ENCODE results near the gene ST8SIA2. TPM values are rescaled to one million over a fixed set of nuclear protein-coding genes. Genes with fewer than 3 reads are reported as not detected.

Gene ST8SIA2
- total RNA-seq, 5 donors from 2014 or later (not counting 1 experiment from before 2014, with no cell fraction given): not detected

DNA sequence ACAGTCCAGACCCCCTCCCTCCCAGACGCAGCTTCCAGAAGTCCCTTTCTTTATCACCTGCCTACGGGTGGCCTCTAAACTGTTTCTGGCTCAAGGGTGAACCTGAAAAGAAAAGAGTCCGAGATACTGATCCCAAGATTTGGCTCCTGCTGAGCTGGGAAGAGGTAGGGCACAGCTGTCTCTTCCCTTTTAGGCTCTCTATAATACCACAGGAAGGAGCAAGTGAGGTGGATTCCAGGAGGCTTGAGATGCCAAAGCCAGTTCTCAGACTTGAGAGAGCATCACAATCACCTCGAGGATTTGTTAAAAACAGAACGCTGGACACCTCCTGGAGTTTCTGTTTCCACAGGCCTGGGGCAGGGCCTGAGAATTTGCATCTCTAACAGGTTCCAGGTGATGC lies 12.3 kb downstream of the ST8SIA2 start:
- Mint-ChIP-seq H3K4me1 (no peaks in the 10 kb centered on the region), H3K4me3 (no peak overlapping the region), H3K9me3 (no peaks in the 10 kb centered on the region), H3K36me3 (no peaks in the 10 kb centered on the region), H3K27ac (no peak overlapping the region), H3K27me3 (peaks cover 20 to 30% of the 10 kb centered on the region in 2 donors)
- no peak for DNase-seq
- ChIA-PET CTCF (no interaction called here), POLR2A (no interaction called here)
- Histone ChIP-seq H3K9me3 (no peaks in the 10 kb centered on the region), H3K36me3 (ENCODE audit: control insufficient read depth in 2 of 2, extremely low read depth in 1 of 2, insufficient read depth in 1 of 2, low read length in 1 of 2) (no peaks in the 10 kb centered on the region), H3K4me1 (ENCODE audit: control insufficient read depth in 1 of 2, extremely low read depth in 1 of 2, insufficient read depth in 2 of 2, low read length in 2 of 2) (no peaks in the 10 kb centered on the region), H3K27me3 (replicated peaks in 1 of 2; ENCODE audit: control insufficient read depth in 2 of 2, extremely low read depth in 1 of 2, insufficient read depth in 2 of 2, low read length in 1 of 2) (peaks cover 0 to 11% of the 10 kb centered on the region in 2 experiments), H3K27ac (ENCODE audit: low read length) (no peak overlapping the region), H3K4me3 (ENCODE audit: control insufficient read depth in 1 of 2, extremely low read depth in 1 of 2, low read length in 1 of 2) (no peak overlapping the region)
- ATAC-seq (replicated peaks in 1 of 4): no peak
- 77% methylated on average over 2 of the region's 5 CpGs for WGBS (ENCODE audit: insufficient coverage)

DNA sequence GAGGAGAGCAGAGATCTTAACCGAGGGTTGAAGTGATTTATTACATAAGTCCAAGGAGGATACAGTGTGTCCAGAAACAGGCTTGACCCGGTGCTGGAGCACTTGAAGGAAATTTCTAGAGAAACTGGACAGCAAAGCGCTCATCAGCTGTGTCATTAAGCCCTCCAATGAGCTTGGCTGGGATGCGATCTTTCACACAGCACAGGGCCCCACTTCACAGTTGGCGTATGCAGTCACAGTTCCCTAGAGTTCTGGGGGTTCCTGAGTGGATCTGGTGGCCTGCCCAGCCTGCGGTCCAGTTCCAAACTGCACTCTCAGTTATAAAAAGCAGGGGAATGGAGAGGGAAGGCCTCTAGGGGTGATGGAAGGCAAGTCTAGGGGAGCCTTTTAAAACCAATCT lies 13.6 kb downstream of the ST8SIA2 start:
- Histone ChIP-seq H3K9me3 (no peaks in the 10 kb centered on the region), H3K36me3 (ENCODE audit: control insufficient read depth in 2 of 2, extremely low read depth in 1 of 2, insufficient read depth in 1 of 2, low read length in 1 of 2) (no peaks in the 10 kb centered on the region), H3K27ac (ENCODE audit: low read length) (no peak overlapping the region), H3K4me3 (ENCODE audit: control insufficient read depth in 1 of 2, extremely low read depth in 1 of 2, low read length in 1 of 2) (no peak overlapping the region), H3K27me3 (replicated peaks in 1 of 2; ENCODE audit: control insufficient read depth in 2 of 2, extremely low read depth in 1 of 2, insufficient read depth in 2 of 2, low read length in 1 of 2) (peaks cover 0 to 6% of the 10 kb centered on the region in 2 experiments), H3K4me1 (ENCODE audit: control insufficient read depth in 1 of 2, extremely low read depth in 1 of 2, insufficient read depth in 2 of 2, low read length in 2 of 2) (no peaks in the 10 kb centered on the region)
- Mint-ChIP-seq H3K9me3 (no peaks in the 10 kb centered on the region), H3K4me1 (no peaks in the 10 kb centered on the region), H3K4me3 (no peak overlapping the region), H3K27ac (no peak overlapping the region), H3K36me3 (no peaks in the 10 kb centered on the region), H3K27me3 (peaks cover 29 to 31% of the 10 kb centered on the region in 2 donors)
- POLR2A ChIA-PET: no interaction called here
- CTCF ChIA-PET: no interaction called here
- ATAC-seq (replicated peaks in 1 of 4): no peak
- WGBS (ENCODE audit: insufficient coverage): 87% methylated on average over 4 of the region's 6 CpGs
- no peak for DNase-seq

DNA sequence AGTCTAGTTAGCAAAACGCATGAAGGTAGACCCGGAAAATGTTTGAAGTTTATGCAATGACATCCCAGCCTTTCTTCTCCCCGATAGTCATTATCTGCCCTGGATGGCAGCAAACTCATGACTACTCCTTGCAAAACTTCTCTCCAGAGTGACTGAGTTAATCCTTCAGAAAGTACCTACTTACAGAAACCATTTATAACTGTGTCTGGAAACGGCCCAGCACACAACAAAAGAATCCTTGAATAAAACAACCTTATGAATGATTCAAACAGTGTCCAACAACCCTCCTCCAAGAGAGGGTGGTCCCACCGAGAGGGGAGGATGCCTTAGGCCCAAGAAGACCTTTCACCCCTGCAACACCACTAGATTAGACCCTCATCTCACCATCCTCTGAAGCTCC lies 14.2 kb downstream of the ST8SIA2 start:
- CTCF ChIA-PET: interaction anchor here in 1 of 2 donors (0.6 kb wide), 1 partner anchor 12 kb away, joined by 4 read pairs; no protein-coding TSS in a partner anchor
- H3K27me3 Mint-ChIP-seq: peaks cover 24 to 26% of the 10 kb centered on the region in 2 donors

DNA sequence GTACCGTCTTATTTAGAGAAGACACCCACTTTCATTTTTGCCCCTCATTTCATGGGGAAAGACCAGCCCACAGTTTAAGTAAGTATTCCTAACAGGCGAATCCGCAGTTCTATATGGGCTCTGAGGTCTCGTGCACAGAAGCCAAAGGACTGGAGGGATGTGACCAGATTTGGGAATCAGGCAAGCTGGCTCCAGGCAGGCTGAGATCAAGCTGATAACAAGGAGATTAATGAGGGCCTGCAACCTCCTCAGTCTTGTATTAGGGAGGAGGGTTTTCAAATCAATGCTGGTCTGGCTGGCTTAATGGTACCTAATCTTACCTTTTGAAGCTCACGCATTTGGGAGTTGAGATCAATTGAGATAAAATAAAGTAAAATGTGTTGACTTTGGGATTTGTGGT lies 15.3 kb downstream of the ST8SIA2 start:
- POLR2A ChIA-PET: no interaction called here
- CTCF ChIA-PET: no interaction called here
- Histone ChIP-seq H3K27ac (ENCODE audit: low read length) (no peak overlapping the region), H3K9me3 (no peaks in the 10 kb centered on the region), H3K4me3 (ENCODE audit: control insufficient read depth in 1 of 2, extremely low read depth in 1 of 2, low read length in 1 of 2) (no peak overlapping the region), H3K27me3 (replicated peaks in 1 of 2; ENCODE audit: control insufficient read depth in 2 of 2, extremely low read depth in 1 of 2, insufficient read depth in 2 of 2, low read length in 1 of 2) (peaks cover 0 to 5% of the 10 kb centered on the region in 2 experiments), H3K4me1 (ENCODE audit: control insufficient read depth in 1 of 2, extremely low read depth in 1 of 2, insufficient read depth in 2 of 2, low read length in 2 of 2) (no peaks in the 10 kb centered on the region), H3K36me3 (ENCODE audit: control insufficient read depth in 2 of 2, extremely low read depth in 1 of 2, insufficient read depth in 1 of 2, low read length in 1 of 2) (no peaks in the 10 kb centered on the region)
- no peaks in the 10 kb centered on the region for H3K9me3 Mint-ChIP-seq
- ATAC-seq (replicated peaks in 1 of 4) (no peak), DNase-seq (no peak)
- no peaks in the 10 kb centered on the region for H3K36me3 Mint-ChIP-seq
- H3K27ac Mint-ChIP-seq: no peak overlapping the region
- peaks cover 19 to 24% of the 10 kb centered on the region in 2 donors for H3K27me3 Mint-ChIP-seq
- H3K4me1 Mint-ChIP-seq: no peaks in the 10 kb centered on the region
- 79% methylated on average over 4 of the region's 5 CpGs for WGBS (ENCODE audit: insufficient coverage)
- no peak overlapping the region for H3K4me3 Mint-ChIP-seq

More for the DNA sequence above, 14.2 kb downstream of the ST8SIA2 start:
- Mint-ChIP-seq H3K4me3 (no peak overlapping the region), H3K4me1 (no peaks in the 10 kb centered on the region), H3K27ac (no peak overlapping the region), H3K9me3 (no peaks in the 10 kb centered on the region), H3K36me3 (no peaks in the 10 kb centered on the region)
- Histone ChIP-seq H3K36me3 (ENCODE audit: control insufficient read depth in 2 of 2, extremely low read depth in 1 of 2, insufficient read depth in 1 of 2, low read length in 1 of 2) (no peaks in the 10 kb centered on the region), H3K27ac (ENCODE audit: low read length) (no peak overlapping the region), H3K4me1 (ENCODE audit: control insufficient read depth in 1 of 2, extremely low read depth in 1 of 2, insufficient read depth in 2 of 2, low read length in 2 of 2) (no peaks in the 10 kb centered on the region), H3K9me3 (no peaks in the 10 kb centered on the region), H3K4me3 (ENCODE audit: control insufficient read depth in 1 of 2, extremely low read depth in 1 of 2, low read length in 1 of 2) (no peak overlapping the region), H3K27me3 (replicated peaks in 1 of 2; ENCODE audit: control insufficient read depth in 2 of 2, extremely low read depth in 1 of 2, insufficient read depth in 2 of 2, low read length in 1 of 2) (peaks cover 0 to 6% of the 10 kb centered on the region in 2 experiments)
- POLR2A ChIA-PET: no interaction called here
- ATAC-seq (replicated peaks in 1 of 4) (no peak), DNase-seq (no peak)
- WGBS (ENCODE audit: insufficient coverage): 100% methylated on average over 1 of the region's 5 CpGs

DNA sequence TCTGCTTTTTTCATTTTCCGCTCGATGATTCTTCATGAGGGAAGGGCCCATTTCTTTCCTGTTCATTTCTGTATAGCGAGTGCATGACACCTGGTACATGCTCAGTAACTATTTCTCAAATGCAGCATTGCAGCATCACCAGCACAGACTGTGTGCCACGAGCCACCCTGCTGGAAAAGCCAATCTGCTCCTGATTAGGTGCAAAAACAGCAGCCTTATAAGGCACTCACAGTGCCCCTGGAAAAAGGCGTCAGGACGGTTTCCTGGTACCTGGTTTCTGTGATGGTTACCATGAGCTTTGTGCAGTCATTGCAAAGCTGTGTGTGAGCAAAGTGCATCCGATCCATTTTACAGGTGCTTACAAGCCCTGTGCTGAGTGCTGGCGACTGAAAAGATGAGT lies 15.8 kb downstream of the ST8SIA2 start:
- 82% methylated on average over 8 of the region's 8 CpGs for WGBS (ENCODE audit: insufficient coverage)

DNA sequence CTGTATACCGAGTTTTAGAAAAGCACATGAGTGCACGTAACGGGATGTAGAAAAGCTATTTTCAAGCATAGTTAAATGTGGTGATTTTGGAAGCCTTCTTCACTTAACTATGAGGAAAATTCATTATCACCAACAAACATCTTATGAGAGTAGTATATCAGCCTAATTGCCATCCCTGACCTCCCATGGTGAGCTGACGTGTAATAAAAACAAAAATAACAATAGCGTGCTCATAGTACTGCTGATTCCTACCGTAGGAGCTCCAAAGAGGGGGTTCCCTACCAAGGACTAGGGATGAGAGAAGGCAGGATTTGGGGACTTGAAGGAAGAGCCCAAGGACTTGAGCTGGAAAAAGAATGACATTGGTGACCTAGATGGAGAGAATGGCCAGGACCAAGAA lies 16.9 kb downstream of the ST8SIA2 start:
- H3K4me3 ChIP-seq (ENCODE audit: control insufficient read depth in 1 of 2, extremely low read depth in 1 of 2, low read length in 1 of 2): no peak overlapping the region
- no peak overlapping the region for H3K27ac ChIP-seq (ENCODE audit: low read length)
- no peaks in the 10 kb centered on the region for H3K36me3 ChIP-seq (ENCODE audit: control insufficient read depth in 2 of 2, extremely low read depth in 1 of 2, insufficient read depth in 1 of 2, low read length in 1 of 2)
- Mint-ChIP-seq H3K4me1 (no peaks in the 10 kb centered on the region), H3K4me3 (no peak overlapping the region), H3K27ac (no peak overlapping the region), H3K36me3 (no peaks in the 10 kb centered on the region), H3K9me3 (no peaks in the 10 kb centered on the region), H3K27me3 (peaks cover 19 to 26% of the 10 kb centered on the region in 2 donors)
- 94% methylated on average over 2 of the region's 6 CpGs for WGBS (ENCODE audit: insufficient coverage)
- H3K27me3 ChIP-seq (replicated peaks in 1 of 2; ENCODE audit: control insufficient read depth in 2 of 2, extremely low read depth in 1 of 2, insufficient read depth in 2 of 2, low read length in 1 of 2): peaks cover 0 to 12% of the 10 kb centered on the region in 2 experiments
- H3K4me1 ChIP-seq (ENCODE audit: control insufficient read depth in 1 of 2, extremely low read depth in 1 of 2, insufficient read depth in 2 of 2, low read length in 2 of 2): no peaks in the 10 kb centered on the region
- ATAC-seq (replicated peaks in 1 of 4) (no peak), DNase-seq (no peak)
- ChIA-PET POLR2A (interaction anchor here in 1 of 2 donors (0.5 kb wide), 1 partner anchor 113 kb away, joined by 5 read pairs; no protein-coding TSS in a partner anchor), CTCF (no interaction called here)
- H3K9me3 ChIP-seq: no peaks in the 10 kb centered on the region

More for the DNA sequence above, 15.8 kb downstream of the ST8SIA2 start:
- Mint-ChIP-seq H3K4me3 (no peak overlapping the region), H3K27me3 (peaks cover 19 to 22% of the 10 kb centered on the region in 2 donors), H3K36me3 (no peaks in the 10 kb centered on the region), H3K9me3 (no peaks in the 10 kb centered on the region), H3K27ac (no peak overlapping the region), H3K4me1 (no peaks in the 10 kb centered on the region)
- H3K27ac ChIP-seq (ENCODE audit: low read length): no peak overlapping the region
- no peaks in the 10 kb centered on the region for H3K9me3 ChIP-seq
- no peaks in the 10 kb centered on the region for H3K36me3 ChIP-seq (ENCODE audit: control insufficient read depth in 2 of 2, extremely low read depth in 1 of 2, insufficient read depth in 1 of 2, low read length in 1 of 2)
- H3K4me1 ChIP-seq (ENCODE audit: control insufficient read depth in 1 of 2, extremely low read depth in 1 of 2, insufficient read depth in 2 of 2, low read length in 2 of 2): no peaks in the 10 kb centered on the region
- ATAC-seq (replicated peaks in 1 of 4) (no peak), DNase-seq (no peak)
- peaks cover 0 to 7% of the 10 kb centered on the region in 2 experiments for H3K27me3 ChIP-seq (replicated peaks in 1 of 2; ENCODE audit: control insufficient read depth in 2 of 2, extremely low read depth in 1 of 2, insufficient read depth in 2 of 2, low read length in 1 of 2)
- ChIA-PET POLR2A (no interaction called here), CTCF (no interaction called here)
- H3K4me3 ChIP-seq (ENCODE audit: control insufficient read depth in 1 of 2, extremely low read depth in 1 of 2, low read length in 1 of 2): no peak overlapping the region

DNA sequence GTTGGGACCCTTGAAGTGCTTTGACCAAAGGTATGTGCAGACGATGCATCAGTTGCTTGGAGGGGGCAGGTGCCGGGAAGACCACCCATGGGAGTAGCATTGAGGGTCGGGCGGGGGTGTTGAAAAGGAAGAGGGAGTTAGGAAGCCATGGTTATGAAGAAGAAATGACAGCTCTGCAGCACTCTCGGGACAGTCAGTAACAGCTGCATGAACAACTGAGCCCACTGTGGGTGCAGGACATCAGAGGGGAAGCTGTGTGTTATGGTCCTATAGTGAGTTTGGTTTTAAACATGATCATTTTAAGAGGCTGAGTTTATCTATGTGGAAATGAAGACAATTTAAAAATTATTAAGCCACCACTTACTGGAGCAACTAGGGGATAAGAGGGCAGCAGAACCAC lies 17.6 kb downstream of the ST8SIA2 start:
- H3K36me3 Mint-ChIP-seq: no peaks in the 10 kb centered on the region
- H3K4me1 Mint-ChIP-seq: no peaks in the 10 kb centered on the region
- Histone ChIP-seq H3K27me3 (replicated peaks in 1 of 2; ENCODE audit: control insufficient read depth in 2 of 2, extremely low read depth in 1 of 2, insufficient read depth in 2 of 2, low read length in 1 of 2) (peaks cover 0 to 13% of the 10 kb centered on the region in 2 experiments), H3K27ac (ENCODE audit: low read length) (no peak overlapping the region), H3K9me3 (no peaks in the 10 kb centered on the region), H3K36me3 (ENCODE audit: control insufficient read depth in 2 of 2, extremely low read depth in 1 of 2, insufficient read depth in 1 of 2, low read length in 1 of 2) (no peaks in the 10 kb centered on the region), H3K4me1 (ENCODE audit: control insufficient read depth in 1 of 2, extremely low read depth in 1 of 2, insufficient read depth in 2 of 2, low read length in 2 of 2) (no peaks in the 10 kb centered on the region), H3K4me3 (ENCODE audit: control insufficient read depth in 1 of 2, extremely low read depth in 1 of 2, low read length in 1 of 2) (no peak overlapping the region)
- H3K27me3 Mint-ChIP-seq: peaks cover 23 to 31% of the 10 kb centered on the region in 2 donors
- CTCF ChIA-PET: no interaction called here
- POLR2A ChIA-PET: interaction anchor here in 1 of 2 donors (0.5 kb wide), 1 partner anchor 114 kb away, joined by 5 read pairs; no protein-coding TSS in a partner anchor
- H3K9me3 Mint-ChIP-seq: no peaks in the 10 kb centered on the region
- no peak overlapping the region for H3K4me3 Mint-ChIP-seq
- WGBS (ENCODE audit: insufficient coverage): 89% methylated on average over 5 of the region's 5 CpGs
- no peak overlapping the region for H3K27ac Mint-ChIP-seq
- ATAC-seq (replicated peaks in 1 of 4) (no peak), DNase-seq (no peak)

All from T-cell (primary cell).